ENCODE data around the gene PDE4B.

Gene PDE4B

GRCh38 chr1:66323958-66324625, 531.4 kb downstream of the PDE4B start:
- no peak for DNase-seq

GRCh38 chr1:66325594-66326380, 533.1 kb downstream of the PDE4B start:
- no peak for DNase-seq

- DNase-seq: no peak
Measured at GRCh38 chr1:66326867-66327266, 534.2 kb downstream of the PDE4B start.

- peak in 1 of 2 donors; percentile 49 for DNase-seq
Measured at GRCh38 chr1:66327588-66327987, 534.9 kb downstream of the PDE4B start.

GRCh38 chr1:66328896-66329295, 536.2 kb downstream of the PDE4B start:
- no peak for DNase-seq

- peak in 1 of 2 donors; percentile 30 for DNase-seq
Measured at GRCh38 chr1:66330722-66331141, 538.0 kb downstream of the PDE4B start.

GRCh38 chr1:66331658-66332547, 539.2 kb downstream of the PDE4B start:
- DNase-seq: peak; percentile 58 to 92

GRCh38 chr1:66332548-66332901, 539.8 kb downstream of the PDE4B start:
- no peak for DNase-seq

- DNase-seq: no peak
Measured at GRCh38 chr1:66333466-66334199, 540.9 kb downstream of the PDE4B start.

- DNase-seq: no peak
Measured at GRCh38 chr1:66334318-66334717, 541.6 kb downstream of the PDE4B start.

GRCh38 chr1:66335125-66335524, 542.4 kb downstream of the PDE4B start:
- DNase-seq: no peak

GRCh38 chr1:66335859-66336640, 543.4 kb downstream of the PDE4B start:
- peak; percentile 46 to 98 for DNase-seq

- no peak for DNase-seq
Measured at GRCh38 chr1:66336641-66336990, 543.9 kb downstream of the PDE4B start.

GRCh38 chr1:66337249-66337648, 544.6 kb downstream of the PDE4B start:
- DNase-seq: no peak

- DNase-seq: peak in 1 of 2 donors; percentile 62
Measured at GRCh38 chr1:66339944-66340343, 547.2 kb downstream of the PDE4B start.

- DNase-seq: no peak
Measured at GRCh38 chr1:66341446-66342089, 548.9 kb downstream of the PDE4B start.

GRCh38 chr1:66342707-66343106, 550.0 kb downstream of the PDE4B start:
- DNase-seq: no peak

GRCh38 chr1:66343569-66344325, 551.1 kb downstream of the PDE4B start:
- no peak for DNase-seq

- DNase-seq: no peak
Measured at GRCh38 chr1:66346057-66346795, 553.5 kb downstream of the PDE4B start.

GRCh38 chr1:66346873-66347272, 554.2 kb downstream of the PDE4B start:
- no peak for DNase-seq

Measured in bone marrow (tissue), 2 donors.